KOPT-K1 (cell line): ENCODE results near the gene MICOS13.

ENCODE experiments used
- H3K27ac ChIP-seq: fragments of 200-600 bp; sonication (generic); 2 replicates; pipeline ENCODE4 v1.5.1; 2016; ENCODE audit warnings: antibody characterized with exemption, mild to moderate bottlenecking, low read depth, low read length; ENCODE audit not compliant: poor library complexity, severe bottlenecking
- H3K36me3 ChIP-seq: fragments of 200-600 bp; sonication (generic); 2 replicates; pipeline ENCODE4 v1.5.1; 2017; ENCODE audit warnings: antibody characterized with exemption, mild to moderate bottlenecking, low read length, moderate library complexity; ENCODE audit not compliant: insufficient read depth
- H3K9me3 ChIP-seq: fragments of 200-600 bp; sonication (generic); 2 replicates; pipeline ENCODE4 v1.5.1; 2017; ENCODE audit warnings: antibody characterized with exemption, low read length, mild to moderate bottlenecking; ENCODE audit not compliant: insufficient read depth, poor library complexity, severe bottlenecking

The MICOS13 gene

GRCh38 chr19:5669212-5669611, 11.1 kb downstream of the MICOS13 start:
- Histone ChIP-seq H3K36me3 (peaks cover 91% of the 10 kb centered on the region), H3K27ac (no peak overlapping the region), H3K9me3 (no peaks in the 10 kb centered on the region)

GRCh38 chr19:5667751-5668271, 12.5 kb downstream of the MICOS13 start:
- H3K9me3 ChIP-seq, result no peaks in the 10 kb centered on the region
- H3K27ac ChIP-seq, result no peak overlapping the region
- H3K36me3 ChIP-seq, result peaks cover 93% of the 10 kb centered on the region

DNA sequence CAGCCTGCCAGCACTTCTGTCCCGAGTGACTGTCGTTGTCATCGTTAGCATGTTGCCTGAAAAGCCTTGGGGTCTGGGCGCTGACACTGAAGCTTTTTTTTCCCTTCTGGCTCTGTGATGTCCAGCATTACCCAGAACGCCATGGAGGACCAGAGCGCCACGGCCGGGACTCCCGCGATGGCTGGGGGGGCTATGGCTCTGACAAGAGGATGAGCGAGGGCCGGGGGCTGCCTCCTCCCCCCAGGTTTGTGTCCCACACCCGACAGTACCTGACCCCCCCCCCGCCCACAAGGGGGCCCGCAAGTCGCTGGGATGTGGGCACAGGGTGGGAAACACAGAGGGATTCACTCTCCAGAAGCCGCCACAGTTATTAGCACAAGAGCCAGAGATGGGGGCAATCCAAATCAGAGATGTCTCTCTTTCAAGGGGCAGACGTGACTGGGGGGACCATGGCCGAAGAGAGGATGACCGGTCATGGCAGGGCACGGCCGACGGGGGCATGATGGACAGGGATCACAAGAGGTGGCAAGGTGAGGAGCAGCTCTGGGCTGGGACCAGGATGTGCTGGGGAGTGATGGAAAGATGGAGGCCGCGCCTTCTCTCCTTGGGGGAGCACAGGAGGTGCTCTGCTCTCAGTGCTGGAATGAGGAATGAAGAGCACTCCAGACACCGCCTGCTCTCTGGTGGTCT, 13.2 kb downstream of the MICOS13 start:
- no peaks in the 10 kb centered on the region for H3K9me3 ChIP-seq
- H3K27ac ChIP-seq, result no peak overlapping the region
- peaks cover 97% of the 10 kb centered on the region for H3K36me3 ChIP-seq

DNA sequence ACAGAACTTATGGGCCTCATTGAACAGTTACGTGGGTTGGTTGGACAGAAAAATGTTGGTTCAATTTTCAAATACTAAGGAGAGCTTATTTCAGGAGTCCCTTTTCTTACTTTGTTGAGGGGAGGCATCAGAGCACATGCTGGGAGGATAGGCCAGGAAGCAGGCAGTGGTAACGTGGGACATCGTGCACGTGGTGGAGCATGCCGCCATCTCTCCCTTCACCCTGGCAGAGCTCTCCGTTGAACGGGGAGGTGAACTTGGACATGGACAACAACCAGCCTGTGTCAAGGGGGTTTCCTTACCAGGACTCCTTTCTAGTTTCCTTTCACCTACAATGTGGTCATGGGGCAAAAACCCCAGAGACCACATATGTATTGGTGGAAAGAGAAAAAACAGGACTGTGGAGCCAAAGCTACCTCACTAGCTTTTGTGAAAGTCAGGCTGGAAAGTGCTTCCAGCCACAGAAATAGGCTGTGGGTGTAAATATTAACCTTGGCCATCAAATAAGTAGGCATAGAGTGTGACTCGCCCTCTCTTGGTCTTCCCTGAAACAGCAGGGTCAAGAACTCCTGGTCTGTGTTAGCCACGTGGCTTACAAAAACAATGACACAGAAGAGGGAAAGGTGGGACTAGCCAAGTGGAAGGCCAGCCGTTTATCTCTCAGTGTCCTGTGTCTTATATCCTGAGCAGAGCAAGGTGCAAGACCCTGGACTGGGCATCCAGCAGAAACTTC, 14.4 kb downstream of the MICOS13 start:
- H3K27ac ChIP-seq, result no peak overlapping the region

DNA sequence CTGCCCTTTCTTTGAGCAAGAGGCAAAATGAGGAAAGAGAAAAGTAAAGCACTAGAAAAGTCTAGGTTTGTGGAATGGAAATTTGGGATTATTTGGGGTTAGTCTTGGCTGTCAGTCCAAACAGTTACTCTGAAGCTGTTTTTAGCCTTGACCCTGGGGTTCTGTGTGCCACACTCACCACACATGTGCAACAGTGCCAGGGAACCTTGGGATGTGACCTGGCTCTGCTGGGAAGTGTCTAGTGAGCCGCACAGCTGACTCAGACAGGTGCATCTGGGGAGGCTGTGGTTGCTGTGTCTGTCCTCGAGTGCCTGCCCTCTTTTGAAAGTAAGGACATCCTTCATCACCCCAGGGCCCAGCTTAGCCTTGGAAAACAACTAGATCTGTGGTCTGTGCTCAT, 15.8 kb downstream of the MICOS13 start:
- no peaks in the 10 kb centered on the region for H3K9me3 ChIP-seq
- no peak overlapping the region for H3K27ac ChIP-seq
- peaks cover 99% of the 10 kb centered on the region for H3K36me3 ChIP-seq

More for the DNA sequence above, 14.4 kb downstream of the MICOS13 start:
- Histone ChIP-seq H3K36me3 (peaks cover 97% of the 10 kb centered on the region), H3K9me3 (no peaks in the 10 kb centered on the region)

GRCh38 chr19:5663904-5664303, 16.4 kb downstream of the MICOS13 start:
- no peak overlapping the region for H3K27ac ChIP-seq
- peaks cover 99% of the 10 kb centered on the region for H3K36me3 ChIP-seq
- H3K9me3 ChIP-seq, result no peaks in the 10 kb centered on the region

DNA sequence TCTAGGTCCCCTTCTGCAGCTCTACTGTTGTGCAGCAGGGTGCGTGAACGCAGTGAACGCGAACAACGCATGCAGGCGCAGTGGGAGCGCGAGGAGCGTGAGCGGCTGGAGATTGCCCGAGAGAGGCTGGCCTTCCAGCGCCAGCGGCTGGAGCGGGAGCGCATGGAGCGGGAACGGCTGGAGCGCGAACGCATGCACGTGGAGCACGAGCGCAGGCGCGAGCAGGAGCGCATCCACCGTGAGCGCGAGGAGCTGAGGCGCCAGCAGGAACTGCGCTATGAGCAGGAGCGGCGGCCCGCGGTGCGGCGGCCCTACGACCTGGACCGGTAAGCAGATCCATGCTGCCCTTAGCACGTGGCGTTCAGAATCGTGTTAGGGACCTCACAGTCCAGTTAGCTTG, 18.8 kb downstream of the MICOS13 start:
- no peaks in the 10 kb centered on the region for H3K9me3 ChIP-seq
- peaks cover 99% of the 10 kb centered on the region for H3K36me3 ChIP-seq
- no peak overlapping the region for H3K27ac ChIP-seq

GRCh38 chr19:5655412-5655811, 24.9 kb downstream of the MICOS13 start:
- Histone ChIP-seq H3K27ac (no peak overlapping the region), H3K36me3 (peaks cover 98% of the 10 kb centered on the region), H3K9me3 (no peaks in the 10 kb centered on the region)

DNA sequence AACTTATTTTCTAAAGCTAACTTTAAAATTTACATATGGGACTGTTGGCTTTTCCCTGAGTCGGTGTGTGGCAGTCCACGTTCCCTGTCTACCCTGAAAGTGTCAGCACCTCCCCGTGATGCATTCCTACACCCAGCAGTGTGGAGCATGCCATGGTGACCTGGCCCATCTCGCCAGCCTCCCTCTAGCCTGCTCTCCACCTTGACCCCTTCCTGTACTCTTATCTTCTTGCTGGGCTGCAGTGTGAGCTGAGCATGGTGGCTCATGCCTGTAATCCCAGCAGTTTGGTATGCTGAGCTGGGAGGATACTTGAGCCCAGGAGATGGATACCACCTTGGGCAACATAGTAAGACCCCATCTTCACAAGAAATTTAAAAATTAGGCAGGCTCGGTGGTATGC, 25.4 kb downstream of the MICOS13 start:
- Histone ChIP-seq H3K9me3 (no peaks in the 10 kb centered on the region), H3K27ac (no peak overlapping the region), H3K36me3 (peaks cover 98% of the 10 kb centered on the region)

GRCh38 chr19:5652261-5652660, 28.1 kb downstream of the MICOS13 start:
- Histone ChIP-seq H3K9me3 (no peaks in the 10 kb centered on the region), H3K27ac (no peak overlapping the region), H3K36me3 (peaks cover 93% of the 10 kb centered on the region)

- peaks cover 93% of the 10 kb centered on the region for H3K36me3 ChIP-seq
- H3K27ac ChIP-seq, result no peak overlapping the region
- no peaks in the 10 kb centered on the region for H3K9me3 ChIP-seq
Measured at GRCh38 chr19:5651361-5651760, 29.0 kb downstream of the MICOS13 start.

DNA sequence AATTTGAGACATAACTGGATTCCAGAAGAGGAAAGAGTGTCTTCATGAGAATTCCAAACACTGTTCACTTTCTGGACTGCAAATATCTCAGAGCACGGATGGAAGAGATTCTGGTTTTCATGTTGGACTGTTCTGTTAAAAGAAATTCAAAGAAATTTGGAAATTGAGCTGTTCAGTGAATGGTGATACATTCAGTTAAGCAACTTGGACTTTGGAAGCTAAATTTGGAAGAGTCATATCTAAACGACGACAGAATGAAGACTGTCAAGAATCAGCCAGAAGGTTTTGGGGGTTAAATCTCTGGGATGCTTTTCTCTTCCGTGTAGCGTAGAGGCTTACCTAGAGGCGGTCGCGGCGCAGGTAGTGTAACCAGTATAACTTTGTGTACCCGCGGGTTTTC, 31.9 kb downstream of the MICOS13 start:
- no peak overlapping the region for H3K27ac ChIP-seq
- no peaks in the 10 kb centered on the region for H3K9me3 ChIP-seq
- peaks cover 94% of the 10 kb centered on the region for H3K36me3 ChIP-seq

DNA sequence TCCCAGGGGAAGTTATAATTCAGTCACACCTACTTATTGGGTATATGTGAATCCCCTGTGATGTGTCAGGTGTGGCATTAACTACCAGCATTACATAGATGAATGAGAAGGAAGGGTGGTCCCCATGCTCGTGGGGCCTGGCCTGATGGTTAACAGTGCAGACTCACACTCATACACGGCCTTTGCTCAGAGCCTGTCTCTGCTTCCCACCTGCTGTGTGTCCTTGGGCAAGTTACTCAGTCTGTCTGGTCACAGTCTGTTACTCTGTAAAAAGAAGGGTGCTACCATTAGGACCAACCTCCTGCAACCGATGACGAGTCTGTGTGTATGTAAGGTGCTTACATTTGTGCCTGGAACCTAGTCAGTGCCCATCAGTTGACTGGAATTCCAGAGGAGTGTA, 33.6 kb downstream of the MICOS13 start:
- Histone ChIP-seq H3K36me3 (peaks cover 94% of the 10 kb centered on the region), H3K9me3 (no peaks in the 10 kb centered on the region), H3K27ac (no peak overlapping the region)

DNA sequence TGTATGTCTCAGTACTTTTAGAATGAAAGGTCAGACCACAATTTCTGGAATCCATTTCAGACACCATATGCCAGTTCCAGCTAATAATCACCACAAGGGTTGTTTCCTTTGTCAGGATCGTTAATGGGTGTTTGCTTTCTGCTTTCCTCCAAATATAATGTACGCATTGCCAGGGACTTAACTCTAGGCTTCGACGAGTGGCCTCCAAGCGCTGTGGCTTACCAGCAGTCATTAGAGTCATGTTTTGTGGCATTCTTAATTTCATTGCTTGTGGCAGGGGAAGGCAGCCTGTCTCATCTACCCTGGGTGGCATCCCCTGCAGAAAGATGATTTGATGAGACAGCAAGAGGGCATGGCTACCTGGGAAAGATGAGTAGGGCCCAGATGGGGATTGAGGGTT, 34.9 kb downstream of the MICOS13 start:
- Histone ChIP-seq H3K27ac (no peak overlapping the region), H3K9me3 (no peaks in the 10 kb centered on the region), H3K36me3 (peaks cover 94% of the 10 kb centered on the region)

GRCh38 chr19:5644037-5644436, 36.3 kb downstream of the MICOS13 start:
- Histone ChIP-seq H3K36me3 (peaks cover 97% of the 10 kb centered on the region), H3K9me3 (no peaks in the 10 kb centered on the region), H3K27ac (no peak overlapping the region)

- Histone ChIP-seq H3K9me3 (no peaks in the 10 kb centered on the region), H3K36me3 (peaks cover 99% of the 10 kb centered on the region), H3K27ac (no peak overlapping the region)
Measured at GRCh38 chr19:5643060-5643459, 37.3 kb downstream of the MICOS13 start.
